ENCODE data around the gene PCDHA13.
A peak's percentile ranks its signal among the peaks of the same experiment; 100 is the strongest.
"Not testable (repeated sequence)": the region's sequence is repeated elsewhere in the genome, so short reads cannot be mapped to it uniquely, and the experiment has no call there.

Gene PCDHA13

DNA sequence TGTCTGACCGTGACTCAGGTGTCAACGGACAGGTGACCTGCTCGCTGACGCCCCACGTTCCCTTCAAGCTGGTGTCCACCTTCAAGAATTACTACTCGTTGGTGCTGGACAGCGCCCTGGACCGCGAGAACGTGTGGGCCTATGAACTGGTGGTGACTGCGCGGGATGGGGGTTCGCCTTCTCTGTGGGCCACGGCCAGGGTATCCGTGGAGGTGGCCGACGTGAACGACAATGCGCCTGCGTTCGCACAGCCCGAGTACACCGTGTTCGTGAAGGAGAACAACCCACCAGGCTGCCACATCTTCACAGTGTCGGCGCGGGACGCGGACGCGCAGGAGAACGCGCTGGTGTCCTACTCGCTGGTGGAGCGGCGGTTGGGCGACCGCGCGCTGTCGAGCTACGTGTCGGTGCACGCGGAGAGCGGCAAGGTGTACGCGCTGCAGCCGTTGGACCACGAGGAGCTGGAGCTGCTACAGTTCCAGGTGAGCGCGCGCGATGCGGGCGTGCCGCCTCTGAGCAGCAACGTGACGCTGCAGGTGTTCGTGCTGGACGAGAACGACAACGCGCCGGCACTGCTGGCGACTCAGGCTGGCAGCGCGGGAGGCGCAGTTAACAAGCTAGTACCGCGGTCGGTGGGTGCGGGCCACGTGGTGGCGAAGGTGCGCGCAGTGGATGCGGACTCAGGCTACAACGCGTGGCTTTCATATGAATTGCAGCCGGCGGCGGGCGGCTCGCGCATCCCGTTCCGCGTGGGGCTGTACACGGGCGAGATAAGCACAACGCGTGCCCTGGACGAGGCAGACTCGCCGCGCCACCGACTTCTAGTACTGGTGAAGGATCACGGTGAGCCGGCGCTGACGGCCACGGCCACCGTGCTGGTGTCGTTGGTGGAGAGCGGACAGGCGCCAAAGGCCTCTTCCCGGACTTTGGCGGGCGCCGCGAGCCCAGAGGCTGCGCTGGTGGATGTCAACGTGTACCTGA is 11.4 kb upstream of the PCDHA13 start:
- no peak for DNase-seq

DNA sequence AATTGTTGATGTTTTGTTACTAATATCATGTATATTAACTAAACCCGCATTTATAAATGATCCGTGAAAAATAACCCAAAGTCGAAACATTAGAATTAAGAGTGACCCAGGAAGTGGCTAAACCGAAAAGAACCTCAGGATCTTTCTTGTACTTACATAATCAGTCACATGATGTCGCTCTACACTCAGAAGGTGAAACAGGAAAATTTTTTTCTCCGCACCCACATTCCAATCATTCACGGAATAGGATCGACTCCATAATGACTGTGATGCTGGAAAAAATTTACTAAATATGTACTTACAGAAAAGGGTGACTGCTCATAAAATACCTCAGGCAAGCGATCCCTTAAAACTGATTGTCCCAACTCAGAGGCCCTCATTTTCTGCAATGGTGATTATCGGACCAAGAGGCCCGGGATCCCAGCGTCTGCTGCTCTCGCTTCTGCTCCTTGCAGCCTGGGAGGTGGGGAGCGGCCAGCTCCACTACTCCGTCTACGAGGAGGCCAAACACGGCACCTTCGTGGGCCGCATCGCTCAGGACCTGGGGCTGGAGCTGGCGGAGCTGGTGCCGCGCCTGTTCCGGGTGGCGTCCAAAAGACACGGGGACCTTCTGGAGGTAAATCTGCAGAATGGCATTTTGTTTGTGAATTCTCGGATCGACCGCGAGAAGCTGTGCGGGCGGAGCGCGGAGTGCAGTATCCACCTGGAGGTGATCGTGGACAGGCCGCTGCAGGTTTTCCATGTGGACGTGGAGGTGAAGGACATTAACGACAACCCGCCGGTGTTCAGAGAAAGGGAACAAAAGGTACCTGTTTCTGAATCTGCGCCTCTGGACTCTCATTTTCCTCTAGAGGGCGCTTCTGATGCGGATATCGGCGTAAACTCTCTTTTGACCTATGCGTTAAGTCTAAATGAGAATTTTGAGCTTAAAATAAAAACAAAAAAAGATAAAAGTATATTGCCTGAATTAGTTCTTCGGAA is 6.5 kb upstream of the PCDHA13 start, which contains the start of gene PCDHA12:
TSS of gene PCDHA12 (plus strand) at position 224 of the 981 bp plus-strand sequence. CDS start at position 389, 165 bp downstream.
- DNase-seq, result no peak

DNA sequence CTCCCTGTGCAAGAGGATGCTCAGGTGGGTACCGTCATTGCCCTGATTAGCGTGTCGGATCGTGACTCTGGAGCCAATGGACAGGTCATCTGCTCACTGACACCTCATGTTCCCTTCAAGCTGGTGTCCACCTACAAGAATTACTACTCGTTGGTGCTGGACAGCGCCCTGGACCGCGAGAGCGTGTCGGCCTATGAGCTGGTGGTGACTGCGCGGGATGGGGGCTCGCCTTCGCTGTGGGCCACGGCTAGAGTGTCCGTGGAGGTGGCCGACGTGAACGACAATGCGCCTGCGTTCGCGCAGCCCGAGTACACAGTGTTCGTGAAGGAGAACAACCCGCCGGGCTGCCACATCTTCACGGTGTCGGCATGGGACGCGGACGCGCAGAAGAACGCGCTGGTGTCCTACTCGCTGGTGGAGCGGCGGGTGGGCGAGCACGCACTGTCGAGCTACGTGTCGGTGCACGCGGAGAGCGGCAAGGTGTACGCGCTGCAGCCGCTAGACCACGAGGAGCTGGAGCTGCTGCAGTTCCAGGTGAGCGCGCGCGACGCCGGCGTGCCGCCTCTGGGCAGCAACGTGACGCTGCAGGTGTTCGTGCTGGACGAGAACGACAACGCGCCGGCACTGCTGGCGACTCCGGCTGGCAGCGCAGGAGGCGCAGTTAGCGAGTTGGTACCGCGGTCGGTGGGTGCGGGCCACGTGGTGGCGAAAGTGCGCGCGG is 5.2 kb upstream of the PCDHA13 start:
- DNase-seq, result not testable (repeated sequence)

DNA sequence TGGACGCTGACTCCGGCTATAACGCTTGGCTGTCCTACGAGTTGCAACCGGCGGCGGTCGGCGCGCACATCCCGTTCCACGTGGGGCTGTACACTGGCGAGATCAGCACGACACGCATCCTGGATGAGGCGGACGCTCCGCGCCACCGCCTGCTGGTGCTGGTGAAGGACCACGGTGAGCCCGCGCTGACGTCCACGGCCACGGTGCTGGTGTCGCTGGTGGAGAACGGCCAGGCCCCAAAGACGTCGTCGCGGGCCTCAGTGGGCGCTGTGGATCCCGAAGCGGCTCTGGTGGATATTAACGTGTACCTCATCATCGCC is 4.7 kb upstream of the PCDHA13 start:
- no peak for DNase-seq

DNA sequence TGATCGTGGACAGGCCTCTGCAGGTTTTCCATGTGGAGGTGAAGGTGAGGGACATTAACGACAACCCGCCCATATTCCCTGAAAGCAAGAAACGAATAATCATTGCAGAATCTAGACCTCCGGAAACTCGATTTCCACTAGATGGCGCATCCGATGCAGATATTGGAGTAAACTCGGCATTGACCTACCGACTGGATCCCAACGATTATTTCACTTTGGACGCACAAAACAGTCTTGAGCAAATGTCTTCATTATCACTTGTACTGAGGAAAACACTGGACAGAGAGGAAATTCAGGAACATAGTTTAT is 621 bp downstream of the PCDHA13 start:
- no peak for DNase-seq

DNA sequence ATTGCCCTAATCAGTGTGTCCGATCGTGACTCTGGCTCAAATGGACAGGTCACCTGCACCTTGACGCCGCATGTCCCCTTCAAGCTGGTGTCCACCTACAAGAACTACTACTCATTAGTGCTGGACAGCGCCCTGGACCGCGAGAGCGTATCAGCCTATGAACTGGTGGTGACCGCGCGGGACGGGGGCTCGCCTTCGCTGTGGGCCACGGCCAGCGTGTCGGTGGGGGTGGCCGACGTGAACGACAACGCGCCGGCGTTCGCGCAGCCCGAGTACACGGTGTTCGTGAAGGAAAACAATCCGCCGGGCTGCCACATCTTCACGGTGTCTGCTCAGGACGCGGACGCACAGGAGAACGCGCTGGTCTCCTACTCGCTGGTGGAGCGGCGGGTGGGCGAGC is 1.4 kb downstream of the PCDHA13 start:
- DNase-seq, result no peak

DNA sequence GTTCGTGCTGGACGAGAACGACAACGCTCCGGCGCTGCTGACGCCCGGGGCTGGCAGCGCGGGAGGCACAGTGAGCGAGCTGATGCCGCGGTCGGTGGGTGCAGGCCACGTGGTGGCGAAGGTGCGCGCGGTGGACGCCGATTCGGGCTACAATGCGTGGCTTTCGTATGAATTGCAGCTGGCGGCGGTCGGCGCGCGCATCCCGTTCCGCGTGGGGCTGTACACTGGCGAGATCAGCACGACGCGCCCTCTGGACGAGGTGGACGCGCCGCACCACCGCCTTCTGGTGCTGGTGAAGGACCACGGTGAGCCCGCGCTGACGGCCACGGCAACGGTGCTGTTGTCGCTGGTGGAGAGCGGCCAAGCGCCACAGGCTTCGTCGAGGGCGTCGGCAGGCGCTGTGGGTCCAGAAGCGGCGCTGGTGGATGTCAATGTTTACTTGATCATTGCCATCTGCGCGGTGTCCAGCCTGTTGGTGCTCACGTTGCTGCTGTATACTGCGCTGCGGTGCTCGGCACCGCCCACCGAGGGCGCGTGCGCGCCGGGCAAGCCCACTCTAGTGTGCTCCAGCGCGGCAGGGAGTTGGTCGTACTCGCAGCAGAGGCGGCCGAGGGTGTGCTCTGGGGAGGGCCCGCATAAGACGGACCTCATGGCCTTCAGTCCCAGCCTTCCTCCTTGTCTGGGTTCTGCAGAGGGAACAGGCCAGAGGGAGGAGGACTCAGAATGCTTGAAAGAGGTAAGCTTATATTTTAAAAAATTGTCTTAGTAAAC is 2.2 kb downstream of the PCDHA13 start:
- no peak for DNase-seq

DNA sequence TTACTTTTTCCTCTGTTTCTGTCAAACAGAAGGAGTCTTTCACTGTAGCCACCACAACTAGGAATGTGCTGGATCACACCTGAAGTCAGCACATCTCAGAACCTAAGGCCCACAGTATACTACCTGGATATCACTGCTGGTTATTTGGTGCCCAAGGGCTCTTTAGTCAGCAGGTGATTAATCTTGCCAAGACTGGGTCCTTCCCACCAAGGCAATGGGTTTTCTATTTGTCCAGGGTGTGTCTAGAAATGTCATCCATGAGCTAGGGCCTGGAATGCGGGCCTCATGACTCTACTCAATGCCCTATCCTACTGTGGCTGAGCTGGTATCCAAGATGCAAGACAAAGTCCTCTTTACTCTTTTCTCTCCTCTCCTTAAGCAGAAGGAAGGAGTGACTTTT is 34.4 kb downstream of the PCDHA13 start:
- no peak for DNase-seq

DNA sequence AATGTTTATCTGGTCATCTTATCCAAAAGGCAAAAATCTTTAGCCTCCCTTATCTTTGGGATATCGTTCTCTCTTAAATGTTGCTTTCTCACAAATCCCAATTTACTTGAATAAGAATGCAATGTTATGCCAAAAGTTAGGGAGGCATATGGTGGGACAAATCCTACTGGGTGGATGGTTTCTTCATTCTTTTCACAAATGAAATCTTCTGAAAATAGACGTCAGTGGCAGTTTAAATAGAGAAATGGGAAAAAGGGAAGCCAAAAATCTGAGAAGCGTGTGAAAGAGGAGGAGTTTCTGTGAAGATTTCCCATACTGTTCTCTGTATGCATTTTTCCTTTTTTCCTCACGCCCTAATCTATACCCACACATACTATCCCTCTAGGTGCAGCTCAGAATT is 41.7 kb downstream of the PCDHA13 start:
- DNase-seq, result no peak

DNA sequence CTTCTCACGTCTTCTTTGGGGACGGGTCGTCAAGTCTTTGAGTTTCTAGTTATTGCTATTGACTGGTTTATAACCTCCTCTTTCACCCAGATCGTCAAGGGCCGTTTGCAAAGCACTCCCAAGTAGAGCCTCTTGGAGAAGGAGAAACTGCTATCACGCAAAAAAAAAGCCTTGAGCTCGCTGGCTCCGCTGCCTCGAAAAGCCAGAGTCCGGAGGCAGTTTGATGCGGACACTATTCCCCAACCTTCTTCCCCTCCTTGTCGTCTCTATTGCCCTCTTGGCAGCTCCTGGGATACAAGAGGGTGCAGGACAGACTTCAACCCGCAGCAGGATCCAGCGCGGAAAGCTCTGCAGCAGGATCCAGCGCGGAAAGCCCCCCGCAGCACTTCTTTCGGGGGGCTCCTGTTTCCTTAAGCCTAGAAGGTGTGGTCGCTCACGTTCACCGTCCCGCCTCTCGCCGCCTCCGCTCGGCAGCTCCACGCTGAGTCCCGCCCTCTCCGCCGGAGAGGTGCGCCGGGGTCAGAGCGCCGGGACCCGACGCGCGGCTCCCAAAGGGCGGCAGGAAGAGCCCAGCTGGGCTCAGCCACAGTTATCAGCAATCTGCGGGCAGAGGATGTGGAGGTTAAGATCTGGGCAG is 44.0 kb downstream of the PCDHA13 start, which contains the start of gene PCDHAC1:
TSS of gene PCDHAC1 (plus strand) at position 494 of the 637 bp plus-strand sequence. CDS start 594 bp downstream, outside the sequence.
- no peak for DNase-seq

DNA sequence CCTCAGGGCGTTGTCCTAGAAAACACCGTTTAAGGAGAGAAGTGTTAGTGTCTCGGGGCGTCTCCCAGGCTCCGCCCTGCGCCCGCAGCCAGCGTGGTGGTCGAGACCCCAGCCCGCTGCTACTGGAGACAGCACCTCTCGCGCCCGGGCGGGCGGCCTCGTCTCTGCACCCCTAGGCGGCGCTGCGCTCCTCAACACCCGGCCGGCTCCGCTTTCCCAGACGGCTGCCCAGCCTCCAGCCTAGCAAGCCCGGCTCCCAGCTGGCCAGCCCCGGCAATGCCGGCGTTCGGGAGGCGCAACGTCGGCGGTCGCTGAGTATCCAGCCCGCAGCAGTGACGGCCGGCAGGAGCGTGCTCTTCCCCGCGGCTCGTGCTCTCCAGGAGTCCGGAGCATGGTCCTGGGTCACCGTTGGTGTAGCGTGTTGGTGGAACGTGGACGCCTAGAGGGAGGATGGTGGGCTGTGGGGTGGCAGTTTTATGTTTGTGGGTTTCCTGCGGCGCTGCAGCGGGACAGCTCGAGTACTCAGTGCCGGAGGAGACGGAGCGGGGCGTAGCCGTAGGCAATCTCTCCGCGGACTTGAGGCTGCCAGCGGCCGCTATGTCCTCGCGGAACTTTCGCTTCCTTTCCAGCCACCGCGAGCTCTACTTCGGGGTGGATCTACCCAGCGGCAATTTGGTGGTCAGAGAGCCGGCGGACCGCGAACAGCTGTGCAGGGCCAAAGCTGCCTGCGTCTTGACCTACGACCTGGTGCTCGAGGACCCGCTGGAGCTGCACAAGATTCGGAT is 44.7 kb downstream of the PCDHA13 start:
- peak; percentile 7 for DNase-seq

DNA sequence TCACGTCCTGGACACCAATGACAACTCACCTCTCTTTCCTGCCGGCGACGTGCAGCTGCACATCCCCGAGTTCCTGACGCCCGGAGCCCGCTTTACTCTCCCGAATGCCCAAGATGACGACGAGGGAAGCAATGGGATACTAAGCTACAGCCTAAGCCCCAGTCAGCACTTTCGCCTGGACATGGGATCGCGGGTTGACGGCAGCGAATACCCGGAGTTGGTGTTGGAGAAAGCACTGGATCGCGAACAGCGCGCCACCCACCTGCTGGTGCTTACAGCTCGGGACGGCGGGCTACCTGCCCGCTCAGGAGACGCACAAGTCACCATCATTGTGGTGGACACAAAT is 45.3 kb downstream of the PCDHA13 start:
- DNase-seq, result no peak

Measured in CD4-positive, alpha-beta T cell treated with Interleukin-10 for 1 hour (primary cell).